NCI-H460 (cell line): Measurements from ENCODE around the gene ZNF496. TPM values are rescaled to one million over a fixed set of nuclear protein-coding genes. Genes with fewer than 3 reads are reported as not detected.
"Not testable (repeated sequence)": the region's sequence is repeated elsewhere in the genome, so short reads cannot be mapped to it uniquely, and the experiment has no call there.

Experiments
- DNase-seq: peaks from one replicate; pipeline ENCODE4 v3.0.0-alpha.2; 2016; ENCODE audit warnings: low read depth; ENCODE audit errors: extremely low read depth
- small RNA-seq, 2 experiments: library from RNA; depleted of rRNA; stranded (forward); fragments of <200 nt; gene quantifications; one replicate each; pipeline ENCODE3, GENCODE V24; 2014
- total RNA-seq: library from RNA; depleted of rRNA; stranded (reverse); fragments of >200 nt; shearing (Covaris generic); gene quantifications from 2 replicates; pipeline ENCODE4 v1.2.3, GENCODE V29; 2014; rRNA removed

The ZNF496 gene
- total RNA-seq, 1 experiment from 2014 or later = 30.2 TPM

- not testable (repeated sequence) for DNase-seq
Observed at GRCh38 chr1:247255772-247256171, 75.9 kb downstream of the ZNF496 start, which contains the start of gene VN1R5. VN1R5 (plus strand) TSS chr1:247256072.

- DNase-seq = no peak
Observed at GRCh38 chr1:247247568-247247967, 84.1 kb downstream of the ZNF496 start.

Small RNA genes lying within 50 kb of the gene (small RNA-seq; reads per million reads assigned to genes)
- 0 reads per million in 2 experiments for gene RF00019

Other genes with a start within 250 kb of the ZNF496 start
- gene ZNF669, start 227.5 kb downstream of the ZNF496 start, total RNA-seq = 14.1 and 15.3 TPM in 2 replicates
- 54.2 and 57.3 TPM in 2 replicates for gene ZNF124, start 159.8 kb downstream of the ZNF496 start, total RNA-seq
- gene VN1R5, start 75.8 kb downstream of the ZNF496 start, total RNA-seq = not detected in 2 replicates
- gene NLRP3, start 84.3 kb upstream of the ZNF496 start, total RNA-seq = not detected in 2 replicates
- gene OR2B11, start 126.2 kb upstream of the ZNF496 start, total RNA-seq = not detected in 2 replicates
- not detected in 2 replicates for gene OR2C3, start 204.6 kb upstream of the ZNF496 start, total RNA-seq
- gene GCSAML, start 217.3 kb upstream of the ZNF496 start, total RNA-seq = not detected in 2 replicates